Astrocyte (in vitro differentiated cells and primary cell): ENCODE data around the gene FBLN2. TPM values are rescaled to one million over a fixed set of nuclear protein-coding genes. Genes with fewer than 3 reads are reported as not detected.

Experiments used
- DNase-seq: peaks from one replicate; pipeline ENCODE4 v3.0.0-alpha.2; 2010; ENCODE audit warnings: low read depth
- FAIRE-seq: peaks from 2 replicates; lab custom pipeline; 2011; peaks lifted over from hg19 to GRCh38; lab: Jason Lieb, UNC
- H2AFZ ChIP-seq: 2 replicates; pipeline ENCODE4 v1.6.0; 2012; ENCODE audit warnings: low read depth, low read length, inconsistent platforms
- H3K27ac ChIP-seq: 2 replicates; pipeline ENCODE4 v1.5.1; 2011; ENCODE audit warnings: low read depth, low read length, inconsistent platforms
- H3K27me3 ChIP-seq: 2 replicates; pipeline ENCODE4 v1.6.0; 2011; ENCODE audit warnings: low read length, inconsistent platforms; ENCODE audit not compliant: insufficient read depth
- H3K36me3 ChIP-seq: 2 replicates; pipeline ENCODE4 v1.5.1; 2011; ENCODE audit warnings: low read length, inconsistent platforms; ENCODE audit not compliant: insufficient read depth
- H3K4me1 ChIP-seq: 2 replicates; pipeline ENCODE4 v1.5.1; 2011; ENCODE audit warnings: low read length, inconsistent platforms; ENCODE audit not compliant: insufficient read depth
- H3K4me2 ChIP-seq: 2 replicates; pipeline ENCODE4 v1.6.0; 2012; ENCODE audit warnings: low read length, inconsistent platforms
- H3K4me3 ChIP-seq: 2 replicates; pipeline ENCODE4 v1.5.1; 2011; ENCODE audit warnings: low read depth, mild to moderate bottlenecking, low read length, inconsistent platforms; ENCODE audit not compliant: insufficient read depth
- H3K79me2 ChIP-seq: 2 replicates; pipeline ENCODE4 v1.6.0; 2012; ENCODE audit warnings: mild to moderate bottlenecking, low read length, inconsistent platforms; ENCODE audit not compliant: insufficient read depth
- H3K9ac ChIP-seq: 2 replicates; pipeline ENCODE4 v1.6.0; 2012; ENCODE audit warnings: mild to moderate bottlenecking, low read length, inconsistent platforms
- H3K9me3 ChIP-seq: 2 replicates; pipeline ENCODE4 v1.5.1; 2012; ENCODE audit warnings: low read depth, mild to moderate bottlenecking, low read length, inconsistent platforms; ENCODE audit not compliant: insufficient read depth
- H4K20me1 ChIP-seq: 2 replicates; pipeline ENCODE4 v1.6.0; 2012; ENCODE audit warnings: low read length, inconsistent platforms; ENCODE audit not compliant: insufficient read depth
- H3K27ac Mint-ChIP-seq: one replicate; pipeline ENCODE4 v1.8.0; 2021; ENCODE audit warnings: mild to moderate bottlenecking, mixed read lengths; ENCODE audit not compliant: unreplicated experiment
- H3K27me3 Mint-ChIP-seq: one replicate; pipeline ENCODE4 v1.8.0; 2021; ENCODE audit warnings: low read depth, mixed read lengths; ENCODE audit not compliant: unreplicated experiment
- H3K36me3 Mint-ChIP-seq: one replicate; pipeline ENCODE4 v1.8.0; 2021; ENCODE audit warnings: low read depth, mixed read lengths; ENCODE audit not compliant: unreplicated experiment
- H3K4me1 Mint-ChIP-seq: one replicate; pipeline ENCODE4 v1.8.0; 2021; ENCODE audit warnings: low read depth, mixed read lengths; ENCODE audit not compliant: unreplicated experiment
- H3K4me3 Mint-ChIP-seq: one replicate; pipeline ENCODE4 v1.8.0; 2021; ENCODE audit warnings: mild to moderate bottlenecking, moderate library complexity, mixed read lengths; ENCODE audit not compliant: unreplicated experiment
- H3K9me3 Mint-ChIP-seq: one replicate; pipeline ENCODE4 v1.8.0; 2021; ENCODE audit warnings: mild to moderate bottlenecking, mixed read lengths; ENCODE audit not compliant: unreplicated experiment
- EZH2 ChIP-seq: IDR thresholded peaks from 2 replicates; pipeline ENCODE4 v1.6.1; 2012; ENCODE audit warnings: mild to moderate bottlenecking, low read length, inconsistent platforms; ENCODE audit not compliant: insufficient read depth
- total RNA-seq: library from RNA; stranded (reverse); gene quantifications from 2 replicates; pipeline ENCODE4 v1.2.1, GENCODE V29; 2021
- TF ChIP-seq, protein P1 (sequence below): IDR thresholded peaks from 2 replicates; pipeline ENCODE4 v1.5.1; 2011; ENCODE audit warnings: low read depth, mild to moderate bottlenecking, inconsistent platforms, low read length, moderate library complexity; ENCODE audit not compliant: insufficient read depth

Gene FBLN2
- total RNA-seq, 1 donor from 2014 or later = 36.6 TPM

DNA sequence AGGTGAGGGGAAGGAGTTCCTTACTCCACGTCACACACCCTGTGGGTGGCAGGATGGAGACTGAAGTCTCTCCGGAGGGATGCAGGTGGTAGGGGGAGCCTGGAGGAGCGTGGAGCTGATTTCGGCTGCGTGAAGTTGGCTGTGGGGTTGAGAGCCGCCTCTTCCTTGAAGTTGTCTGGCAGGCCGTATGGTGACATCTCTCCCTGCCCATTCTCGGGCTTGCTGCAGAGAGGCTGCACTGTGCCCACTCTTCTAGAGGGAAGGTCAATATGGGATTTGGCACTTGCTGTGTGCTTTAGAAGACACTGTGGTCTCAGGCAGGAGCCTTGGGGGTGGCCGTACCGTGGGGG lies 13.4 kb upstream of the FBLN2 start:
- Mint-ChIP-seq H3K27me3 (peaks cover 24% of the 10 kb centered on the region), H3K36me3 (peaks cover 6% of the 10 kb centered on the region), H3K4me3 (no peak overlapping the region), H3K27ac (peak overlapping the region; percentile 62), H3K9me3 (no peaks in the 10 kb centered on the region), H3K4me1 (peaks cover 15% of the 10 kb centered on the region)
- DNase-seq = no peak
- H3K27me3 ChIP-seq = peaks cover under 1% of the 10 kb centered on the region
- no peak overlapping the region for H3K4me2 ChIP-seq
- H4K20me1 ChIP-seq = no peaks in the 10 kb centered on the region
- no peak overlapping the region for H2AFZ ChIP-seq
- FAIRE-seq = no peak
- no peak overlapping the region for H3K9ac ChIP-seq
- no peak overlapping the region for H3K4me3 ChIP-seq
- H3K36me3 ChIP-seq = no peaks in the 10 kb centered on the region
- no peak for TF ChIP-seq EZH2
- TF ChIP-seq, protein P1, sequence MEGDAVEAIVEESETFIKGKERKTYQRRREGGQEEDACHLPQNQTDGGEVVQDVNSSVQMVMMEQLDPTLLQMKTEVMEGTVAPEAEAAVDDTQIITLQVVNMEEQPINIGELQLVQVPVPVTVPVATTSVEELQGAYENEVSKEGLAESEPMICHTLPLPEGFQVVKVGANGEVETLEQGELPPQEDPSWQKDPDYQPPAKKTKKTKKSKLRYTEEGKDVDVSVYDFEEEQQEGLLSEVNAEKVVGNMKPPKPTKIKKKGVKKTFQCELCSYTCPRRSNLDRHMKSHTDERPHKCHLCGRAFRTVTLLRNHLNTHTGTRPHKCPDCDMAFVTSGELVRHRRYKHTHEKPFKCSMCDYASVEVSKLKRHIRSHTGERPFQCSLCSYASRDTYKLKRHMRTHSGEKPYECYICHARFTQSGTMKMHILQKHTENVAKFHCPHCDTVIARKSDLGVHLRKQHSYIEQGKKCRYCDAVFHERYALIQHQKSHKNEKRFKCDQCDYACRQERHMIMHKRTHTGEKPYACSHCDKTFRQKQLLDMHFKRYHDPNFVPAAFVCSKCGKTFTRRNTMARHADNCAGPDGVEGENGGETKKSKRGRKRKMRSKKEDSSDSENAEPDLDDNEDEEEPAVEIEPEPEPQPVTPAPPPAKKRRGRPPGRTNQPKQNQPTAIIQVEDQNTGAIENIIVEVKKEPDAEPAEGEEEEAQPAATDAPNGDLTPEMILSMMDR = no peak
- no peaks in the 10 kb centered on the region for H3K9me3 ChIP-seq
- H3K27ac ChIP-seq = no peak overlapping the region
- H3K4me1 ChIP-seq = peaks cover 41% of the 10 kb centered on the region
- H3K79me2 ChIP-seq = no peaks in the 10 kb centered on the region

DNA sequence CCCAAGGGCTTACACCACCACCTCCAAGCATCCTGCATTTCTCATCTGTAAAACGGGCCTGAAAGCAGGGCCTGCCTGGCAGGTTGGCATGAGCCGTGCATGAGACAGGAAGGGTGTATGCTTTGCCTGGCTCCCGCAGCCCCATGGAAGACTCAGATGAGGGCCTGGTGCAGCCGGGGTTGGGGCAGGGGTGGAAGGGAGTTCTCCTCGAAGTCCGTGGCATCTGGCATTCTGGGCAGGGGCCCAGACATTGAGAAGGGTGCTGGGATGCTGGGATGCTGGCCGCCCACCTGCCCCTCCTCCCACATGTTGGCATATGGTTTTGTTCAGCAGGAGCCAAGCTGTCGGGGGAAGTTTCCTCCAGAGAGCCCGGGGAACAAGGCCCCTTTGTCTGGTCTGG lies 13.0 kb upstream of the FBLN2 start:
- no peaks in the 10 kb centered on the region for H3K27me3 ChIP-seq
- no peak overlapping the region for H3K27ac ChIP-seq
- no peak for TF ChIP-seq EZH2
- TF ChIP-seq, protein P1 = no peak
- no peak for DNase-seq
- Mint-ChIP-seq H3K27me3 (peaks cover 21% of the 10 kb centered on the region), H3K4me3 (no peak overlapping the region), H3K9me3 (no peaks in the 10 kb centered on the region), H3K36me3 (peaks cover 6% of the 10 kb centered on the region), H3K27ac (no peak overlapping the region), H3K4me1 (peaks cover 15% of the 10 kb centered on the region)
- no peaks in the 10 kb centered on the region for H3K9me3 ChIP-seq
- no peaks in the 10 kb centered on the region for H3K36me3 ChIP-seq
- H3K4me2 ChIP-seq = no peak overlapping the region
- H3K4me3 ChIP-seq = no peak overlapping the region
- no peaks in the 10 kb centered on the region for H4K20me1 ChIP-seq
- FAIRE-seq = no peak
- H3K9ac ChIP-seq = no peak overlapping the region
- H3K4me1 ChIP-seq = peaks cover 42% of the 10 kb centered on the region
- no peak overlapping the region for H2AFZ ChIP-seq
- H3K79me2 ChIP-seq = no peaks in the 10 kb centered on the region

DNA sequence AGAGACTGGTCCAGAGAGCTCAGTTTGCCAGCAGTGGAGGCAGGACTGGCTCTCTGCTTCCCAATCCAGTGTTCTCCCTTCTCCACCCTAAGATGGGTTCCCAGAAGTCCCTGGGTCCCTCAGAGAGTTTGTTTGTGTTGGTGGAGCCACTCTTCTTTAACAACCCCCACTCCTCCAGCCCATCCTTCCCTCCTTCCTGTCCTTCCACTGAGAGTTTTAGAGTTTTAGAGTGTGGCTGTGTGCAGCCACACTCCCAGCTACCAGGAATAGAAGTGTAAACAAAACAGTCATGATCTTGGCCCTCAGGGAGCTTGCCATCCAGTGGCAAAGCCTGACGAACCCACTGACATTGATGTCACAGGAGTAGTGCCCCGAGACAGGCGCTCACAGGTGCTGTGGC lies 12.5 kb upstream of the FBLN2 start:
- peaks cover 15% of the 10 kb centered on the region for H3K4me1 Mint-ChIP-seq
- no peak for TF ChIP-seq EZH2
- DNase-seq = no peak

More for the DNA sequence above, 12.5 kb upstream of the FBLN2 start:
- no peak for FAIRE-seq
- H3K79me2 ChIP-seq = no peaks in the 10 kb centered on the region
- no peaks in the 10 kb centered on the region for H3K9me3 ChIP-seq
- H3K4me2 ChIP-seq = peak overlapping the region; percentile 13
- peaks cover 6% of the 10 kb centered on the region for H3K36me3 Mint-ChIP-seq
- peaks cover 47% of the 10 kb centered on the region for H3K4me1 ChIP-seq
- no peaks in the 10 kb centered on the region for H3K27me3 ChIP-seq
- H3K27ac ChIP-seq = no peak overlapping the region
- peaks cover 19% of the 10 kb centered on the region for H3K27me3 Mint-ChIP-seq
- no peaks in the 10 kb centered on the region for H3K9me3 Mint-ChIP-seq
- H4K20me1 ChIP-seq = no peaks in the 10 kb centered on the region
- no peaks in the 10 kb centered on the region for H3K36me3 ChIP-seq
- peak overlapping the region; percentile 8 for H3K9ac ChIP-seq
- no peak overlapping the region for H3K4me3 ChIP-seq
- H2AFZ ChIP-seq = no peak overlapping the region
- H3K4me3 Mint-ChIP-seq = no peak overlapping the region
- peak overlapping the region; percentile 62 for H3K27ac Mint-ChIP-seq
